Ascending aorta (tissue), 2 donors: Measurements from ENCODE around the gene CRLF2. TPM values are rescaled to one million over a fixed set of nuclear protein-coding genes. Genes with fewer than 3 reads are reported as not detected.
"Not testable (repeated sequence)": the region's sequence is repeated elsewhere in the genome, so short reads cannot be mapped to it uniquely, and the experiment has no call there.

Source experiments
- DNase-seq, 2 donors: peaks; one replicate each; pipeline ENCODE4 v3.0.0-alpha.2; 2019; ENCODE audit warnings: low spot score in 2 of 2
- H3K27ac ChIP-seq, 2 donors: fragments of 200-600 bp; sonication (generic); one replicate each; pipeline ENCODE4 v1.5.1; 2016 to 2017; ENCODE audit warnings: mild to moderate bottlenecking in 1 of 2
- H3K27me3 ChIP-seq: fragments of 200-600 bp; sonication (generic); one replicate; pipeline ENCODE4 v1.5.1; 2017
- H3K36me3 ChIP-seq, 2 donors: fragments of 200-600 bp; sonication (generic); one replicate each; pipeline ENCODE4 v1.5.1; 2016
- H3K4me1 ChIP-seq, 2 donors: fragments of 200-600 bp; sonication (generic); one replicate each; pipeline ENCODE4 v1.5.1; 2016 to 2017; ENCODE audit warnings: mild to moderate bottlenecking in 1 of 2
- H3K4me3 ChIP-seq, 2 donors: fragments of 200-600 bp; sonication (generic); one replicate each; pipeline ENCODE4 v1.5.1; 2016 to 2017; ENCODE audit warnings: mild to moderate bottlenecking in 1 of 2
- H3K9me3 ChIP-seq, 2 donors: fragments of 200-600 bp; sonication (generic); one replicate each; pipeline ENCODE4 v1.5.1; 2016
- intact Hi-C: fragments of 100-400 bp; cut with DNase I; formaldehyde crosslinking; loops from one replicate; pipeline ENCODE4 v1.15.1; 2023
- total RNA-seq: library from RNA; depleted of rRNA; stranded (reverse); fragments of >200 nt; gene quantifications from one replicate; pipeline ENCODE4 v1.1.0, GENCODE V29; 2016
- TF ChIP-seq, protein P1 (sequence below), 3 experiments: fragments of 200-600 bp in 2 of 3; fragments of 450-650 bp in 1 of 3; sonication (generic) in 2 of 3; IDR thresholded peaks; one replicate each; pipeline ENCODE4 v1.5.1; 2016 to 2019; ENCODE audit warnings: antibody characterized with exemption in 3 of 3, mild to moderate bottlenecking in 1 of 3, moderate library complexity in 1 of 3

CRLF2 gene
- total RNA-seq, 1 donor from 2014 or later, result 1.1 TPM

DNA sequence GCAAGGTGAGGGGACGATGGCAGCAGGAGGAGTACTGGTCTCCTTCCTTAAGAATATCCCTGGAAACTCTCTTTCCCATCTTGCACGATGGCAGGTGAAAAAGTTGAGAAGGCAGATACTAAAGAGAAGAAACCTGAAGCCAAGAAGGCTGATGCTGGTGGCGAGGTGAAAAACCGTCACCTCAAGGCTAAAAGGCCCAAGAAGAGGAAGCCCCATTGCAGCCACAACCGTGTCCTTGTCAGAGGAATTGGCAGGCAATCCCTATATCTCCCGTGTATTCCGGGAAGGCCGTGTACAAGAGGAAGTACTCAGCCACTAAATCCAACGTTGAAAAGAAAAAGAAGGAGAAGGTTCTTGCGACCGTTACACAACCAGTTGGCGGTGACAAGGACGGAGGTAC, 40.0 kb downstream of the CRLF2 start:
- no peaks in the 10 kb centered on the region for H3K9me3 ChIP-seq
- DNase-seq, result peak in 1 of 2 donors; percentile 41
- TF ChIP-seq, protein P1, sequence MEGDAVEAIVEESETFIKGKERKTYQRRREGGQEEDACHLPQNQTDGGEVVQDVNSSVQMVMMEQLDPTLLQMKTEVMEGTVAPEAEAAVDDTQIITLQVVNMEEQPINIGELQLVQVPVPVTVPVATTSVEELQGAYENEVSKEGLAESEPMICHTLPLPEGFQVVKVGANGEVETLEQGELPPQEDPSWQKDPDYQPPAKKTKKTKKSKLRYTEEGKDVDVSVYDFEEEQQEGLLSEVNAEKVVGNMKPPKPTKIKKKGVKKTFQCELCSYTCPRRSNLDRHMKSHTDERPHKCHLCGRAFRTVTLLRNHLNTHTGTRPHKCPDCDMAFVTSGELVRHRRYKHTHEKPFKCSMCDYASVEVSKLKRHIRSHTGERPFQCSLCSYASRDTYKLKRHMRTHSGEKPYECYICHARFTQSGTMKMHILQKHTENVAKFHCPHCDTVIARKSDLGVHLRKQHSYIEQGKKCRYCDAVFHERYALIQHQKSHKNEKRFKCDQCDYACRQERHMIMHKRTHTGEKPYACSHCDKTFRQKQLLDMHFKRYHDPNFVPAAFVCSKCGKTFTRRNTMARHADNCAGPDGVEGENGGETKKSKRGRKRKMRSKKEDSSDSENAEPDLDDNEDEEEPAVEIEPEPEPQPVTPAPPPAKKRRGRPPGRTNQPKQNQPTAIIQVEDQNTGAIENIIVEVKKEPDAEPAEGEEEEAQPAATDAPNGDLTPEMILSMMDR (IDR thresholded peaks at IDR 0.05), result no peak
- no peaks in the 10 kb centered on the region for H3K27me3 ChIP-seq
- no peak overlapping the region for H3K4me3 ChIP-seq
- no peaks in the 10 kb centered on the region for H3K4me1 ChIP-seq
- intact Hi-C loops, result no loop called here
- H3K36me3 ChIP-seq, result no peaks in the 10 kb centered on the region
- no peak overlapping the region for H3K27ac ChIP-seq

DNA sequence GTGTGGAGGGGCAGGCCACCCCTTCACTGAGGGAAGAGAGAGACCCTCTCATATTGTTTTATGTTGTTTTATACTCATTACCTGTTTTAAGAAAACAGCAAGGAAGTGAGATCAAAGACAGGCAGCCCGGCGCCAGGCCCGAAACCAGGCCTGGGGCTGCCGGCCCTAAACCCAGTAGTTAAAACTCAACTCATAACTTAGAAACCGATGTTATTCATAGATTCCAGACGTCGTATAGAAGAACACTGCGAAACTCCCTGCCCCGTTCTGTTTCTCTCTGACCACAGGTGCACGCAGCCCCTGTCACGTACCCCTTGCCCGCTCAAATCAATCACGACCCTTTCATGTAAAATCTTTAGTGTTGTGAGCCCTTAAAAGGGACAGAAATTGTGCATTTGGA, 40.5 kb downstream of the CRLF2 start:
- H3K4me1 ChIP-seq, intact Hi-C loops, H3K9me3 ChIP-seq, H3K4me3 ChIP-seq, H3K27ac ChIP-seq, H3K27me3 ChIP-seq, H3K36me3 ChIP-seq: not testable (repeated sequence)
- peak in 1 of 2 donors; percentile 33 for DNase-seq

- Histone ChIP-seq H3K4me3 (no peak overlapping the region), H3K27me3 (no peaks in the 10 kb centered on the region), H3K27ac (no peak overlapping the region), H3K9me3 (no peaks in the 10 kb centered on the region), H3K36me3 (no peaks in the 10 kb centered on the region), H3K4me1 (no peaks in the 10 kb centered on the region)
- DNase-seq, result peak in 1 of 2 donors; percentile 15
- intact Hi-C loops, result no loop called here
- TF ChIP-seq, protein P1 (IDR thresholded peaks at IDR 0.05), result no peak
Measured at GRCh38 chrX:1170243-1170642, 42.2 kb downstream of the CRLF2 start.

- Histone ChIP-seq H3K9me3 (no peaks in the 10 kb centered on the region), H3K27ac (no peak overlapping the region), H3K4me3 (no peak overlapping the region), H3K27me3 (no peaks in the 10 kb centered on the region), H3K4me1 (no peaks in the 10 kb centered on the region), H3K36me3 (no peaks in the 10 kb centered on the region)
- TF ChIP-seq, protein P1 (IDR thresholded peaks at IDR 0.05), result no peak
- DNase-seq, result no peak
- intact Hi-C loops, result no loop called here
Measured at GRCh38 chrX:1169189-1169588, 43.3 kb downstream of the CRLF2 start.

GRCh38 chrX:1167918-1168481, 44.4 kb downstream of the CRLF2 start:
- TF ChIP-seq, protein P1 (IDR thresholded peaks at IDR 0.05), result no peak
- H3K27me3 ChIP-seq, result no peaks in the 10 kb centered on the region
- no peaks in the 10 kb centered on the region for H3K36me3 ChIP-seq
- no peaks in the 10 kb centered on the region for H3K9me3 ChIP-seq
- H3K4me1 ChIP-seq, result no peaks in the 10 kb centered on the region
- DNase-seq, result peak in 1 of 2 donors; percentile 24
- intact Hi-C loops, result no loop called here
- no peak overlapping the region for H3K4me3 ChIP-seq
- no peak overlapping the region for H3K27ac ChIP-seq

DNA sequence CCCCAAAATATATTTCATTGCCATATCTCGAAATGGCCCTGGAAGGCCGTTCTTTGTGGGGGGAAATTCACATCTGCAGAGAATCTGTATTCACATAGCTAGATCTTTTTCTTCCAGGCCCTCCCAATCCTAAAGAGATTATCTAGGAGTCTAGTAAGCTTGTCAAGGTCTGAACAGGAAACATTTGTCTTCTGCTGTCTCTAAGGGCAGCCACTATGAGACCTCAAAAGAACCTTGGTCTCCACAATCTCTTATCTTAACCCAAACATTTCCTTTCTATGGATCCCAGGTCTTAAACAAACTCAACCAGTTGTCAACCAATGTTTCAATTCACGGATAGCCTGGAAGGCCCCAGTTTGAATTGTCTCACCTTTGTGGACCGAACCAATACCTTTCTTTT, 45.0 kb downstream of the CRLF2 start:
- TF ChIP-seq, protein P1 (IDR thresholded peaks at IDR 0.05), result no peak
- Histone ChIP-seq H3K4me1 (no peaks in the 10 kb centered on the region), H3K9me3 (no peaks in the 10 kb centered on the region), H3K4me3 (no peak overlapping the region), H3K27ac (no peak overlapping the region), H3K27me3 (no peaks in the 10 kb centered on the region), H3K36me3 (no peaks in the 10 kb centered on the region)
- DNase-seq, result no peak
- intact Hi-C loops, result no loop called here
